HepG2 (cell line): Measurements from ENCODE around the gene FGF3. TPM values are rescaled to one million over a fixed set of nuclear protein-coding genes. Genes with fewer than 3 reads are reported as not detected.

Experiments used
- ATAC-seq: fragments of 200-7000 bp; cut with Tn5 transposase; 3 replicates; pipeline ENCODE4 v1.9.1; 2020; ENCODE audit warnings: mild to moderate bottlenecking, moderate library complexity
- BruUV-seq: library from RNA; stranded (reverse); fragments of 400-500 nt; replicated peaks from 2 replicates; lab custom pipeline; 2021; lab: Mats Ljungman, UMichigan
- CTCF ChIA-PET: fragments of 300-600 bp; formaldehyde crosslinking; extraction: SDS; loops from one replicate; lab custom pipeline; 2021; ENCODE audit warnings: low total read pairs, inconsistent platforms, low intra/inter-chr PET ratio; lab: Yijun Ruan, JAX
- POLR2A ChIA-PET: fragments of 350-600 bp; sonication (Branson Sonifier 250); formaldehyde crosslinking; loops from one replicate; lab custom pipeline; 2020; ENCODE audit warnings: antibody characterized with exemption, inconsistent platforms; lab: Yijun Ruan, JAX
- DNase-seq: peaks from one replicate; pipeline ENCODE4 v3.0.0-alpha.2; 2015; ENCODE audit warnings: low spot score
- FAIRE-seq: peaks from 3 replicates; lab custom pipeline; 2011; peaks lifted over from hg19 to GRCh38; lab: Jason Lieb, UNC
- H2AFZ ChIP-seq: one replicate; pipeline ENCODE4 v1.6.1; 2011; ENCODE audit warnings: low read length, inconsistent platforms
- H3K27ac ChIP-seq: fragments of 300-600 bp; 3 replicates; pipeline ENCODE4 v1.8.0; 2011; ENCODE audit warnings: mixed run types, mild to moderate bottlenecking, mixed read lengths, low read length, inconsistent platforms; ENCODE audit not compliant: insufficient read depth; ENCODE audit errors: extremely low read length
- H3K27me3 ChIP-seq, 2 experiments: fragments of 200-600 bp in 1 of 2; 2 replicates in 1 of 2; 3 replicates in 1 of 2; pipeline versions ENCODE4 v1.6.0 to v1.8.0; 2011; ENCODE audit warnings: low read length in 2 of 2, mild to moderate bottlenecking in 2 of 2, moderate library complexity in 2 of 2, inconsistent platforms in 1 of 2; ENCODE audit not compliant: insufficient read depth in 2 of 2, control insufficient read depth in 1 of 2
- H3K36me3 ChIP-seq, 2 experiments: fragments of 200-600 bp in 1 of 2; replicated peaks in 1 of 2; 2 replicates in 1 of 2; 3 replicates in 1 of 2; pipeline versions ENCODE4 v1.5.1 to v1.8.0; 2011; ENCODE audit warnings: low read length in 2 of 2, inconsistent platforms in 1 of 2; ENCODE audit not compliant: insufficient read depth in 2 of 2, control insufficient read depth in 1 of 2
- H3K4me1 ChIP-seq: 2 replicates; pipeline ENCODE4 v1.5.1; 2012; ENCODE audit warnings: low read length, inconsistent platforms; ENCODE audit not compliant: insufficient read depth
- H3K4me2 ChIP-seq: 2 replicates; pipeline ENCODE4 v1.6.0; 2011; ENCODE audit warnings: low read depth, low read length, inconsistent platforms
- H3K4me3 ChIP-seq, 3 experiments: fragments of 200-600 bp in 1 of 3; sonication (generic), shearing (Covaris generic) in 1 of 3; replicated peaks in 1 of 3; 2 replicates each; pipeline ENCODE4 v1.5.1; 2011 to 2016; ENCODE audit warnings: low read length in 3 of 3, inconsistent platforms in 2 of 3, low read depth in 2 of 3, mild to moderate bottlenecking in 2 of 3, control low read depth in 1 of 3, mixed read lengths in 1 of 3; ENCODE audit not compliant: insufficient read depth in 1 of 3
- H3K79me2 ChIP-seq: one replicate; pipeline ENCODE4 v1.6.1; 2011; ENCODE audit warnings: low read length, inconsistent platforms; ENCODE audit not compliant: insufficient read depth
- H3K9ac ChIP-seq: 2 replicates; pipeline ENCODE4 v1.6.0; 2011; ENCODE audit warnings: mild to moderate bottlenecking, low read depth, low read length, inconsistent platforms; ENCODE audit not compliant: insufficient read depth
- H3K9me3 ChIP-seq: 2 replicates; pipeline ENCODE4 v1.5.1; 2012; ENCODE audit warnings: mild to moderate bottlenecking, low read length
- H4K20me1 ChIP-seq: 2 replicates; pipeline ENCODE4 v1.6.0; 2011; ENCODE audit warnings: inconsistent platforms, mild to moderate bottlenecking, low read length, moderate library complexity; ENCODE audit not compliant: insufficient read depth
- ARID2 ChIP-seq: sonication (generic); formaldehyde crosslinking; IDR thresholded peaks from 2 replicates; pipeline ENCODE4 v1.8.1; 2022; ENCODE audit warnings: mild to moderate bottlenecking, missing genetic modification reagents, borderline replicate concordance
- ETV6 ChIP-seq: sonication (generic); formaldehyde crosslinking; conservative IDR thresholded peaks from 2 replicates; pipeline ENCODE4 v1.4.0; 2020; ENCODE audit warnings: missing genetic modification reagents
- KAT7 ChIP-seq: IDR thresholded peaks from 2 replicates; pipeline ENCODE4 v1.6.1; 2018; ENCODE audit warnings: borderline replicate concordance, missing compliant biosample characterization
- PREB ChIP-seq: sonication (generic); formaldehyde crosslinking; IDR thresholded peaks from 2 replicates; pipeline ENCODE4 v1.4.0; 2020; ENCODE audit warnings: missing genetic modification reagents
- YEATS4 ChIP-seq: sonication (generic); formaldehyde crosslinking; IDR thresholded peaks from 2 replicates; pipeline ENCODE4 v1.4.0; 2020; ENCODE audit warnings: missing genetic modification reagents, borderline replicate concordance
- ZNF260 ChIP-seq: sonication (generic); formaldehyde crosslinking; IDR thresholded peaks from 2 replicates; pipeline ENCODE4 v1.4.0; 2020; ENCODE audit warnings: missing genetic modification reagents, low read depth, mild to moderate bottlenecking, borderline replicate concordance
- ZNF430 ChIP-seq: sonication (generic); formaldehyde crosslinking; IDR thresholded peaks from 2 replicates; pipeline ENCODE4 v1.9.0; 2021; ENCODE audit warnings: mild to moderate bottlenecking, missing genetic modification reagents
- ZNF441 ChIP-seq: sonication (generic); formaldehyde crosslinking; IDR thresholded peaks from 2 replicates; pipeline ENCODE4 v1.7.0; 2021; ENCODE audit warnings: missing genetic modification reagents, borderline replicate concordance
- ZNF552 ChIP-seq: sonication (generic); formaldehyde crosslinking; IDR thresholded peaks from 2 replicates; pipeline ENCODE4 v1.9.0; 2022; ENCODE audit warnings: missing genetic modification reagents, mild to moderate bottlenecking, borderline replicate concordance
- ZNF768 ChIP-seq: sonication (generic); formaldehyde crosslinking; IDR thresholded peaks from 2 replicates; pipeline ENCODE4 v1.4.0; 2020; ENCODE audit warnings: missing genetic modification reagents
- ZNF772 ChIP-seq: sonication (generic); formaldehyde crosslinking; IDR thresholded peaks from 2 replicates; pipeline ENCODE4 v1.5.0; 2020; ENCODE audit warnings: mild to moderate bottlenecking, missing genetic modification reagents
- ZNF784 ChIP-seq: sonication (generic); formaldehyde crosslinking; IDR thresholded peaks from 2 replicates; pipeline ENCODE4 v1.5.1; 2020; ENCODE audit warnings: missing genetic modification reagents, mild to moderate bottlenecking, borderline replicate concordance
- WGBS: methylation state at CpG from one replicate; pipeline ENCODE4 v1.1.6; 2017; ENCODE audit warnings: low lambda C conversion rate; 5-methylcytosine and 5-hydroxymethylcytosine counted together
- in situ Hi-C: cut with HindIII; loops from 2 replicates; pipeline ENCODE4 v1.10.0; 2017; ENCODE audit warnings: low pct_unique_long_range_greater_than_20kb; ENCODE audit not compliant: extremely low pct_ligation_motif_present
- intact Hi-C: fragments of 100-400 bp; cut with micrococcal nuclease; formaldehyde crosslinking; loops from one replicate; pipeline ENCODE4 v1.10.0; 2022; ENCODE audit not compliant: unreplicated experiment
- polyA plus RNA-seq, 8 experiments: library from polyadenylated mRNA; depleted of rRNA in 3 of 8; stranded (reverse) in 7 of 8; unstranded in 1 of 8; fragments of >200 nt; fragmentation: Illumina TruSeq in 4 of 8; extraction: Trizol in 4 of 8; gene quantifications; 2 replicates each; pipeline versions ENCODE4 v1.2.1 to v1.2.3, GENCODE V29; 2011 to 2016; ENCODE audit warnings: low read depth in 4 of 8, missing spikeins in 1 of 8, mixed read lengths in 1 of 8; ENCODE audit not compliant: insufficient read depth in 1 of 8
- total RNA-seq, 5 experiments: library from RNA; depleted of rRNA; stranded (reverse); fragments of >200 nt; fragmentation: Illumina TruSeq; extraction: Trizol; gene quantifications; 2 replicates each; pipeline ENCODE4 v1.2.3, GENCODE V29; 2016; ENCODE audit warnings: low read depth in 1 of 5

The FGF3 gene
- total and polyA plus RNA-seq, 2 of the 13 experiments (the other 11 are each of a cell fraction or from before 2014, with no cell fraction given), result not detected

DNA sequence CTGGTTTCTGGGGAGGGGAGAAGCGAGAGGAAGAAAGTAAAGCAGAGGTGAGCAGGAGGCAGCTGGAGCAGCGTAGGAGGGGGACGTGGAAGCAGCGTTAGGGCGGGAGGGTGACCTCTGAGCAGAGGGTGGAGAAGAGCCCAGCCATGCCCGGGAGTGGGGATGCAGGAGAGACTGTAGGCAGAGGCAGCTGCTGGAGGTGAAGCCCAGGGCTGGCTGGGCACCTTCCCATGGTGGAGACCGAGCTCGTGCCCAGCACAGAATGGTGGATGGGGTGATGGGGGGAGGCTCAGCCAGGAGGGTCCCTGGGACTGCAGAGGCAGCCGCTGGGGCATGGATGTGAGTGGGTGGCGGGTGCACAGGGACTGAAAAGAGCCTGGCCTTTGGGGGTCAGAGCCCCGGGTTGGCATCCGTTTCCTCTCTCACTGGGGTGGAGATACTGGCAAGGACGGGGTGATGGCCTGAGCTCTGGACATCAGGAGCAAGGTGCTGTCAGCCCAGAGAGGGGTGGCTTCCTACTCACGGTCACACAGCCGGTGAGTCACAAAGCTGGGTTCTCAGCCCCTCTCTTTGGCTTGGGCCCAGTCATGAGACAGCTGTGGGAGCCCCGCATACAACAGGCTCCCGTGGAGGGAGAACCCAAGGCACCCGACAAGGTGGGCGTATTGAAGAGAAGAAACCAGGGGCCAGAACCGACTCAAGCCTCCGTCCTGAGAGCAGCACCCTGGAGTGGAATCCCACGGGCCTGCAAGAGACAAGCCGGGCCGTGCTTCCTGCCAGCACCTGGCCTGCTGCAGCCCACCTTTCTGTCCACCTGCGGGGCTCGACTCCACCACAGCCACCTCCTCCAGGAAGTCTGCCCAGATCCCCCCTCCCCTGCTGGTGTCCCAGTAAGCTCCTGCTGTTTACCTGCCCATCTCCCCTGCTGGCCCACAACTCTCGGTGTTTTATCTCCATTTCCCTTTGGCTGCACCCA is 45.8 kb upstream of the FGF3 start:
- POLR2A ChIA-PET, result no interaction called here
- Histone ChIP-seq H3K9me3 (no peaks in the 10 kb centered on the region), H3K36me3 (no peaks in the 10 kb centered on the region), H3K4me1 (no peaks in the 10 kb centered on the region), H4K20me1 (no peaks in the 10 kb centered on the region), H3K4me3 (no peak overlapping the region), H3K9ac (no peak overlapping the region), H3K4me2 (no peak overlapping the region), H3K27me3 (peaks cover 4 to 58% of the 10 kb centered on the region in 2 experiments; a peak in 3 of 5 replicates), H3K27ac (no peak overlapping the region), H3K79me2 (no peaks in the 10 kb centered on the region), H2AFZ (no peak overlapping the region)
- intact Hi-C loops, result no loop called here
- 39% methylated on average over 21 of the region's 27 CpGs for WGBS
- ATAC-seq (no peak), DNase-seq (no peak), FAIRE-seq (no peak)
- in situ Hi-C loops, result no loop called here
- CTCF ChIA-PET, result no interaction called here
- no TSS peak for BruUV-seq
- TF ChIP-seq ZNF441 (no peak), ZNF430 (CRISPR knock-in tag) (no peak), ZNF552 (CRISPR knock-in tag) (no peak), ZNF260 (CRISPR knock-in tag) (no peak), ZNF768 (CRISPR knock-in tag) (peak; percentile 83), ETV6 (CRISPR knock-in tag) (no peak)

DNA sequence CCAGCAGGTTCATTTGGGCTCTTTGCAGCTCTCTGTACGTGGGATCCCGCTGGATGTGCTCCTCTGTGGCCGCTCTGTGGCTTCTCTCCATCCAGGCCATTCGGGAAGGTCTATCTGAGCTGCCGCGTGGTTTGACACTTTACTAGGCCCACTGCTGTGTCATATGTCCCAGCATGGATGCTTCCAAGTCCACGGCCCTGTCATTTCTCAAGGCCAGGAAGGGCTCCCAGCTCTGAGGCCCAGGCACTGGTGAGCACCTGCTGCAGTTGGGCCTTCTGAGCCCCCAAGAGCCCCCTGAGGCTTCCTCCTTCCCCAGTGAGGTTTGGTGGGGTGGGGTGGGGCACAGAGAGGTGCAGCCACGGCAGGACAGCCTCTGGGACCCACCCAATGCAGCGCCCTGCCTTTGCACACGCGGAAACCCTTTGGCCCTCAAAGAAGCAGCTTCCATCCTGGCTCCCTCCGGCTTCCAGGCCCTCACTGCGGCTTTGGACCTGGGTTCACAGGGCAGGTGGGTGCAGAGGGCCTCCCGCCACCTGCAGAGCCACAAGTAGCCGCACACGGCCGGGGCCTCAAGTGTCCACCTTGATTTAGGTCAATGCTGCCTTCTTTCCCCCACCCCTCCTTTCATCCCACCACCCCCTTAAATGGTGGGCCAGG is 44.5 kb upstream of the FGF3 start:
- DNase-seq (no peak), ATAC-seq (no peak), FAIRE-seq (no peak)
- no peaks in the 10 kb centered on the region for H3K4me1 ChIP-seq
- WGBS, result 46% methylated on average over 8 of the region's 17 CpGs
- in situ Hi-C loops, result no loop called here
- H3K4me2 ChIP-seq, result no peak overlapping the region
- no peaks in the 10 kb centered on the region for H3K79me2 ChIP-seq
- no peak overlapping the region for H3K27ac ChIP-seq
- no peak overlapping the region for H2AFZ ChIP-seq
- no peaks in the 10 kb centered on the region for H3K9me3 ChIP-seq
- ChIA-PET POLR2A (no interaction called here), CTCF (no interaction called here)
- peaks cover 4 to 48% of the 10 kb centered on the region in 2 experiments; a peak in 3 of 5 replicates for H3K27me3 ChIP-seq
- no peak for TF ChIP-seq PREB (CRISPR knock-in tag)
- no peak for TF ChIP-seq YEATS4
- TF ChIP-seq ZNF784 (CRISPR knock-in tag), result no peak
- TF ChIP-seq KAT7 (CRISPR knock-in tag), result no peak
- TF ChIP-seq ZNF772 (CRISPR knock-in tag), result no peak
- no peak for TF ChIP-seq ARID2
- no peak overlapping the region for H3K9ac ChIP-seq
- intact Hi-C loops, result no loop called here
- no TSS peak for BruUV-seq
- no peaks in the 10 kb centered on the region for H4K20me1 ChIP-seq
- no peak overlapping the region for H3K4me3 ChIP-seq
- no peaks in the 10 kb centered on the region for H3K36me3 ChIP-seq
